CD4-positive, alpha-beta T cell (primary cell): ENCODE data around the gene RIPOR3. TPM values are rescaled to one million over a fixed set of nuclear protein-coding genes. Genes with fewer than 3 reads are reported as not detected.

Source experiments
- ATAC-seq: fragments of 200-7000 bp; cut with Tn5 transposase; one replicate; pipeline ENCODE4 v1.10.0; 2022; ENCODE audit warnings: mild to moderate bottlenecking; ENCODE audit not compliant: poor library complexity
- CTCF ChIA-PET: fragments of 350-600 bp; sonication (Branson Sonifier 250); formaldehyde crosslinking; loops from one replicate; lab custom pipeline; 2021; ENCODE audit warnings: antibody characterized with exemption, inconsistent platforms; lab: Charles Lee
- POLR2A ChIA-PET: fragments of 350-600 bp; sonication (Branson Sonifier 250); formaldehyde crosslinking; loops from one replicate; lab custom pipeline; 2021; ENCODE audit warnings: antibody characterized with exemption, inconsistent platforms; lab: Charles Lee
- DNase-seq, 14 experiments: peaks; one replicate each; pipeline ENCODE4 v3.0.0-alpha.2; 2013 to 2020; ENCODE audit warnings: mixed read lengths in 2 of 14
- H3K27ac ChIP-seq, 2 donors: one replicate each; pipeline versions ENCODE4 v1.5.1 to v1.7.0; 2013; ENCODE audit warnings: low read length in 2 of 2, low read depth in 1 of 2, mild to moderate bottlenecking in 1 of 2
- H3K27me3 ChIP-seq, 2 experiments: 1 replicate in 1 of 2; 2 replicates in 1 of 2; pipeline versions ENCODE4 v1.6.1 to v1.7.0; 2013; ENCODE audit warnings: low read length in 2 of 2, control low read depth in 1 of 2, mild to moderate bottlenecking in 1 of 2, moderate library complexity in 1 of 2; ENCODE audit not compliant: insufficient read depth in 2 of 2, control insufficient read depth in 1 of 2
- H3K36me3 ChIP-seq: one replicate; pipeline ENCODE4 v1.6.1; 2013; ENCODE audit warnings: low read length, control low read depth; ENCODE audit not compliant: insufficient read depth
- H3K4me1 ChIP-seq: one replicate; pipeline ENCODE4 v1.6.1; 2013; ENCODE audit warnings: low read length, control low read depth; ENCODE audit not compliant: insufficient read depth
- H3K4me3 ChIP-seq: one replicate; pipeline ENCODE4 v1.5.1; 2013; ENCODE audit warnings: mild to moderate bottlenecking, low read length, moderate library complexity
- H3K9me3 ChIP-seq, 2 experiments: 1 replicate in 1 of 2; 2 replicates in 1 of 2; pipeline versions ENCODE4 v1.6.1 to v1.7.0; 2013; ENCODE audit warnings: low read length in 2 of 2, mild to moderate bottlenecking in 2 of 2, control low read depth in 1 of 2, moderate library complexity in 1 of 2; ENCODE audit not compliant: control insufficient read depth in 1 of 2, insufficient read depth in 1 of 2
- H3K27ac Mint-ChIP-seq: one replicate; pipeline ENCODE4 v1.8.0; 2020; ENCODE audit warnings: mixed read lengths
- H3K27me3 Mint-ChIP-seq: one replicate; pipeline ENCODE4 v1.8.0; 2021; ENCODE audit warnings: mixed read lengths
- H3K36me3 Mint-ChIP-seq: one replicate; pipeline ENCODE4 v1.8.0; 2021; ENCODE audit warnings: low read depth, mixed read lengths
- H3K4me1 Mint-ChIP-seq: one replicate; pipeline ENCODE4 v1.8.0; 2021; ENCODE audit warnings: low read depth, mixed read lengths
- H3K4me3 Mint-ChIP-seq: one replicate; pipeline ENCODE4 v1.8.0; 2020; ENCODE audit warnings: mild to moderate bottlenecking, mixed read lengths
- H3K9me3 Mint-ChIP-seq: one replicate; pipeline ENCODE4 v1.8.0; 2020; ENCODE audit warnings: mixed read lengths
- intact Hi-C, 2 experiments: fragments of 100-400 bp; cut with DNase I in 1 of 2; cut with micrococcal nuclease in 1 of 2; formaldehyde crosslinking; loops; one replicate each; pipeline versions ENCODE4 v1.15.1 to v1.9.0; 2023 to 2025; cut with DNase I, micrococcal nuclease
- total RNA-seq, 174 experiments: library from RNA in 2 of 174; stranded (reverse) in 2 of 174; gene quantifications; one replicate each; pipeline ENCODE4 v1.2.3 and lab custom pipeline; 2021 to 2026
- TF ChIP-seq, protein P1 (sequence below): fragments of 200-600 bp; IDR thresholded peaks from one replicate; pipeline ENCODE4 v1.8.0; 2022; ENCODE audit warnings: antibody characterized with exemption, mild to moderate bottlenecking

Gene RIPOR3
- total RNA-seq, 2 experiments from 2014 or later, result not detected

DNA sequence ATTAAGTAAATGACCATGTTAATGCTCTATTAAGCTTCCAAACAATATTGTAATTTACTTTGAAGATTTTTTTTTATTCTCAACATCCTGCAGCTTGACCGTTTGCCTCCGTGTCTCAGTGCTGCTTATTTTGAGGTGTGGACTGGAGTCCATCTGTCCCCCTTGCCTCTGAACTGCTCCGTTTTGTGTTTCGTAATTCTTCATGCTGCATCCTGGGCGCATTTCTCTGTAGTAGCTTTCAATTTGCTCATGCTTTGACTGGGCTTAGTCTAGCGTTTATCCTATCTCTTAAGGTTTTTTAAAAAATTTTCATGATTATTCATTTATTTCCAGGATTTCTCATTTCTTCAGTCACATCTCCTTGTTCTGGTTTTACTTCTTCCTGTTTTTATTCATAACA is 143.4 kb downstream of the RIPOR3 start:
- peaks cover 76% of the 10 kb centered on the region for H3K4me1 Mint-ChIP-seq
- peak overlapping the region; percentile 23 for H3K4me3 Mint-ChIP-seq
- ATAC-seq (no peak), DNase-seq (no peak)
- H3K9me3 Mint-ChIP-seq, result no peaks in the 10 kb centered on the region
- H3K36me3 Mint-ChIP-seq, result peaks cover 48% of the 10 kb centered on the region
- Histone ChIP-seq H3K27ac (peak overlapping the region in 1 of 2 donors; percentile 33), H3K36me3 (peaks cover 12% of the 10 kb centered on the region), H3K27me3 (no peaks in the 10 kb centered on the region), H3K4me1 (peaks cover 56% of the 10 kb centered on the region), H3K9me3 (no peaks in the 10 kb centered on the region), H3K4me3 (no peak overlapping the region)
- CTCF ChIA-PET, result interaction anchor here (0.8 kb wide), 1 partner anchor 69 kb away, joined by 3 read pairs; no protein-coding TSS in a partner anchor
- POLR2A ChIA-PET, result interaction anchor here (0.5 to 1.1 kb wide), 5 partner anchors 28 to 379 kb away, joined by 3 to 5 read pairs (median 3); partner anchors contain the start of gene PTPN1
- TF ChIP-seq, protein P1, sequence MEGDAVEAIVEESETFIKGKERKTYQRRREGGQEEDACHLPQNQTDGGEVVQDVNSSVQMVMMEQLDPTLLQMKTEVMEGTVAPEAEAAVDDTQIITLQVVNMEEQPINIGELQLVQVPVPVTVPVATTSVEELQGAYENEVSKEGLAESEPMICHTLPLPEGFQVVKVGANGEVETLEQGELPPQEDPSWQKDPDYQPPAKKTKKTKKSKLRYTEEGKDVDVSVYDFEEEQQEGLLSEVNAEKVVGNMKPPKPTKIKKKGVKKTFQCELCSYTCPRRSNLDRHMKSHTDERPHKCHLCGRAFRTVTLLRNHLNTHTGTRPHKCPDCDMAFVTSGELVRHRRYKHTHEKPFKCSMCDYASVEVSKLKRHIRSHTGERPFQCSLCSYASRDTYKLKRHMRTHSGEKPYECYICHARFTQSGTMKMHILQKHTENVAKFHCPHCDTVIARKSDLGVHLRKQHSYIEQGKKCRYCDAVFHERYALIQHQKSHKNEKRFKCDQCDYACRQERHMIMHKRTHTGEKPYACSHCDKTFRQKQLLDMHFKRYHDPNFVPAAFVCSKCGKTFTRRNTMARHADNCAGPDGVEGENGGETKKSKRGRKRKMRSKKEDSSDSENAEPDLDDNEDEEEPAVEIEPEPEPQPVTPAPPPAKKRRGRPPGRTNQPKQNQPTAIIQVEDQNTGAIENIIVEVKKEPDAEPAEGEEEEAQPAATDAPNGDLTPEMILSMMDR, result no peak
- H3K27me3 Mint-ChIP-seq, result no peaks in the 10 kb centered on the region
- intact Hi-C loops, result no loop called here
- peak overlapping the region; percentile 39 for H3K27ac Mint-ChIP-seq

DNA sequence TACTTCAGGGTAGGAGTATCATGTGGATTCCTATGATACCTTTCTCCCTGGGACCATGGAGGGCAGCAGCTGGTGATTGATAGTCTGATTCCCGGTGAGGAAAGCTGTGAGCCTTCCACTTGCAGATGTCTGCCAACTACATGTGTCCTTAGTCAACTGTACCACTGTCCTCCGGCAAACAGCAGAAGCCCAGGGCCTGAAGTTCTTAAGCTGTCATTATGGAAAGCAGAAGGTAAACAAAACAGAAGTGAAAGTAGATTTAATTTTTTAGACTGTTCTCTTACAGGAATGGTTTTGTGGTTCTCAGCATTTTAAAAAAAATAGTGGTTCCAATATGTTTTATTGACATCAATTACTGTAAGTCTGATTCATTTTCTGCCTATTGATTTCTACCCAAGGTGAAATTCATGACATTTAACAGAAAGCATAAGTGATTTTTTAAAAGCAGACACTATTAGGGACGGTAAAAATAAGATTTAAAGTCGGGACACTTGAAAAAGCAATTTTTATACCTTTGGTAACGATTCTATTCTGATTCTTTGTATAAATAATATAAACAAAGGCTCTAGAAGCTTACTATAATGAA is 144.5 kb downstream of the RIPOR3 start:
- H3K27ac Mint-ChIP-seq, result peak overlapping the region; percentile 38
- peaks cover 12% of the 10 kb centered on the region for H3K36me3 ChIP-seq
- H3K9me3 ChIP-seq, result no peaks in the 10 kb centered on the region
- ATAC-seq, result peak; percentile 30
- CTCF ChIA-PET, result interaction anchor here (1.0 to 1.6 kb wide), 2 partner anchors 34 to 37 kb away, joined by 3 to 4 read pairs; partner anchors contain the start of gene PTPN1
- H3K9me3 Mint-ChIP-seq, result no peaks in the 10 kb centered on the region
- DNase-seq, result peak in 3 of 14 experiments; percentile 24 to 42 (median 29)
- intact Hi-C loops, result no loop called here
- peaks cover 83% of the 10 kb centered on the region for H3K4me1 Mint-ChIP-seq
- TF ChIP-seq, protein P1, result no peak
- no peaks in the 10 kb centered on the region for H3K27me3 Mint-ChIP-seq
- H3K4me1 ChIP-seq, result peaks cover 52% of the 10 kb centered on the region
- POLR2A ChIA-PET, result interaction anchor here (0.6 to 1.3 kb wide), 5 partner anchors 20 to 35 kb away, joined by 3 to 4 read pairs (median 3); no protein-coding TSS in a partner anchor
- peaks cover 53% of the 10 kb centered on the region for H3K36me3 Mint-ChIP-seq
- no peak overlapping the region for H3K27ac ChIP-seq
- H3K4me3 Mint-ChIP-seq, result peak overlapping the region; percentile 72
- H3K4me3 ChIP-seq, result peak overlapping the region; percentile 15
- no peaks in the 10 kb centered on the region for H3K27me3 ChIP-seq

DNA sequence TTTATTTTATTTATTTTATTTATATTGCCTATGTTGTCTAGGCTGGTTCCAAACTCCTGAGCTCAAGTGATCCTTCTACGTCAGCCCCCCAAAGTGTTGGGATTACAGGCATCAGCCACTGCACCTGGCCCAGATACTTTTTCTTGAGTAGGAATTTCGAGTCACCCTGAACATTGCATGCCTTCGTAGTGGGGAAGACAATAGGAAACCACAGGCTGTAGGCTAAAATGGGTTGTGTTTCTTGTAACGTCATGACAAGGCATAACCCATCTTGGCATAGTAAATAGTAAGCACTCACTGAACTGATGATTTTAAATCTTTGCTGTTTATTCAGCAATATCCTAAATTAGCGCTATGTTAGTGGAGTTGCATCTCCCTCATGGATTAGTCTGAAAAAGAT is 146.2 kb downstream of the RIPOR3 start:
- DNase-seq (no peak), ATAC-seq (no peak)
- CTCF ChIA-PET, result no interaction called here
- Mint-ChIP-seq H3K27me3 (no peaks in the 10 kb centered on the region), H3K27ac (peak overlapping the region; percentile 38), H3K4me3 (no peak overlapping the region), H3K4me1 (peaks cover 82% of the 10 kb centered on the region), H3K36me3 (peaks cover 58% of the 10 kb centered on the region), H3K9me3 (no peaks in the 10 kb centered on the region)
- H3K9me3 ChIP-seq, result no peaks in the 10 kb centered on the region
- H3K27me3 ChIP-seq, result no peaks in the 10 kb centered on the region
- no peak overlapping the region for H3K27ac ChIP-seq
- TF ChIP-seq, protein P1, result no peak
- H3K36me3 ChIP-seq, result peaks cover 18% of the 10 kb centered on the region
- POLR2A ChIA-PET, result interaction anchor here (0.7 to 3.2 kb wide), 3 partner anchors 12 to 61 kb away, joined by 3 to 14 read pairs (median 5); partner anchors contain the start of gene PTPN1
- intact Hi-C loops, result no loop called here
- no peak overlapping the region for H3K4me3 ChIP-seq
- peaks cover 61% of the 10 kb centered on the region for H3K4me1 ChIP-seq
